Measurements from ENCODE around the gene ARL2BP.
"Not testable (repeated sequence)": the region's sequence is repeated elsewhere in the genome, so short reads cannot be mapped to it uniquely, and the experiment has no call there.

The ARL2BP gene

GRCh38 chr16:57244767-57245471 lies at the start of gene ARL2BP:
Gene ARL2BP, plus strand, starts transcription at chr16:57245259. Its CDS starts 109 bp downstream, at chr16:57245368.
- Histone ChIP-seq H3K27ac (peak within 1 kb of the TSS; percentile 49 to 97 (median 90)), H3K4me3 (peak within 1 kb of the TSS; percentile 49 to 69 (median 66))

- no peak overlapping the region for H3K4me3 ChIP-seq
- no peak overlapping the region for H3K27ac ChIP-seq
These were observed 48.8 kb upstream of the ARL2BP start for GRCh38 chr16:57196286-57196685.

GRCh38 chr16:57196753-57197152 lies 48.3 kb upstream of the ARL2BP start:
- H3K4me3 ChIP-seq, result no peak overlapping the region
- no peak overlapping the region for H3K27ac ChIP-seq

- not testable (repeated sequence) for H3K4me3 ChIP-seq, H3K27ac ChIP-seq
These were observed 44.7 kb upstream of the ARL2BP start for GRCh38 chr16:57200321-57200720.

- H3K27ac ChIP-seq, H3K4me3 ChIP-seq: not testable (repeated sequence)
These were observed 44.1 kb upstream of the ARL2BP start for GRCh38 chr16:57200926-57201325.

- no peak overlapping the region for H3K4me3 ChIP-seq
- no peak overlapping the region for H3K27ac ChIP-seq
These were observed 42.8 kb upstream of the ARL2BP start for GRCh38 chr16:57202095-57202886.

GRCh38 chr16:57203451-57203850 lies 41.6 kb upstream of the ARL2BP start:
- Histone ChIP-seq H3K27ac (no peak overlapping the region), H3K4me3 (no peak overlapping the region)

- Histone ChIP-seq H3K27ac (no peak overlapping the region), H3K4me3 (no peak overlapping the region)
These were observed 40.4 kb upstream of the ARL2BP start for GRCh38 chr16:57204675-57205074.

- H3K27ac ChIP-seq, result no peak overlapping the region
These were observed 36.1 kb upstream of the ARL2BP start for GRCh38 chr16:57208926-57209325.

GRCh38 chr16:57209780-57210179 lies 35.3 kb upstream of the ARL2BP start:
- Histone ChIP-seq H3K4me3 (no peak overlapping the region), H3K27ac (no peak overlapping the region)

More at GRCh38 chr16:57208926-57209325, 36.1 kb upstream of the ARL2BP start:
- no peak overlapping the region for H3K4me3 ChIP-seq

- Histone ChIP-seq H3K4me3 (no peak overlapping the region), H3K27ac (peak overlapping the region in 2 of 21 experiments; percentile 2 to 41)
These were observed 31.6 kb upstream of the ARL2BP start for GRCh38 chr16:57213462-57213861.

GRCh38 chr16:57216968-57217367 lies 28.1 kb upstream of the ARL2BP start:
- Histone ChIP-seq H3K27ac (no peak overlapping the region), H3K4me3 (no peak overlapping the region)

- Histone ChIP-seq H3K27ac (no peak overlapping the region), H3K4me3 (no peak overlapping the region)
These were observed 22.0 kb upstream of the ARL2BP start for GRCh38 chr16:57223057-57223456.

GRCh38 chr16:57224651-57225335 lies 20.3 kb upstream of the ARL2BP start:
- no peak overlapping the region for H3K27ac ChIP-seq
- no peak overlapping the region for H3K4me3 ChIP-seq

- Histone ChIP-seq H3K4me3 (no peak overlapping the region), H3K27ac (no peak overlapping the region)
These were observed 19.1 kb upstream of the ARL2BP start for GRCh38 chr16:57225978-57226377.

- no peak overlapping the region for H3K27ac ChIP-seq
- no peak overlapping the region for H3K4me3 ChIP-seq
These were observed 18.1 kb upstream of the ARL2BP start for GRCh38 chr16:57226701-57227621.

- H3K4me3 ChIP-seq, result no peak overlapping the region
- no peak overlapping the region for H3K27ac ChIP-seq
These were observed 16.0 kb upstream of the ARL2BP start for GRCh38 chr16:57229079-57229478.

- no peak overlapping the region for H3K4me3 ChIP-seq
- H3K27ac ChIP-seq, result no peak overlapping the region
These were observed 13.2 kb upstream of the ARL2BP start for GRCh38 chr16:57231821-57232350.

Data from skin epidermis (tissue), 12 donors.